Urothelium cell line (cell line): ENCODE measurements around the gene TWIST2.
A peak's percentile ranks its signal among the peaks of the same experiment; 100 is the strongest.

ENCODE experiments used
- DNase-seq: peaks from one replicate; pipeline ENCODE4 v3.0.0; 2011; ENCODE audit warnings: low spot score, mixed read lengths
- FAIRE-seq: peaks from 2 replicates; lab custom pipeline; 2011; peaks lifted over from hg19 to GRCh38; lab: Jason Lieb, UNC

Gene TWIST2

GRCh38 chr2:238872026-238872425 lies 24.1 kb downstream of the TWIST2 start:
- DNase-seq, result no peak
- no peak for FAIRE-seq

DNA sequence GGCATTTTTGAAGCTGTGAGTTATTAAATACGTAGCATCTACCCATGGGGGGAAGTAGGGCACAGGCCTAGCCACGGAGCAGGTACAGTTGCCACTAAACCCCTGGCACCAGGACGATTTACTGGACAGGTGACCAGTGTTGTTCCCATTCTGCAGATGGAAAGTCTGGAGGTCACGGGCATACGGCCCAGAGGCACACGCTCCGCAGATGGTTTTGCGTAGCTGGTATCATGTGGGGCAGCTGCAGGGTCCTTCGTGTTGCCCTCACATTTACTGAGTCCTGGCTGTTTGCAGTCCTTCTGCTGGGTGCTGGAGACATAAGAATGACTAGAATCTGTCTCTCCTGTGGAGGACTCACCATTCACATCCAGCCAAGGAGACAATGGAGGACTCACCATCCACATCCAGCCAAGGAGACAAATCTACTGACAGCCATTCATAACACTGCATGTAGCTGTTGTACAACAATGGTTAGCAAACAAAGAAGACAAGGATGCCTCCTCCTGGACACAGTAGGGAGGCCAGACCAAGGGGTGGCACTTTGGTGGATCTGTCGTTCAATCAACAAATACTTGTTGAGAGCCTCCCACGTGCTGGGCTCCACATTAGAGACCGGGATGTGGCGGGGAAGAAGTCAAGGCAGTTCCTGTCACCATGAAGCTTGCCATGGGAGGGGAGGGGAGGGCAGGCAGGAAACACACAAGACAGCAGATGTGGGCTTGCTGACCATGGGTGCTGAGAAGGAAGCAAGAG lies 24.9 kb downstream of the TWIST2 start:
- peak; percentile 48 for FAIRE-seq
- DNase-seq, result no peak

DNA sequence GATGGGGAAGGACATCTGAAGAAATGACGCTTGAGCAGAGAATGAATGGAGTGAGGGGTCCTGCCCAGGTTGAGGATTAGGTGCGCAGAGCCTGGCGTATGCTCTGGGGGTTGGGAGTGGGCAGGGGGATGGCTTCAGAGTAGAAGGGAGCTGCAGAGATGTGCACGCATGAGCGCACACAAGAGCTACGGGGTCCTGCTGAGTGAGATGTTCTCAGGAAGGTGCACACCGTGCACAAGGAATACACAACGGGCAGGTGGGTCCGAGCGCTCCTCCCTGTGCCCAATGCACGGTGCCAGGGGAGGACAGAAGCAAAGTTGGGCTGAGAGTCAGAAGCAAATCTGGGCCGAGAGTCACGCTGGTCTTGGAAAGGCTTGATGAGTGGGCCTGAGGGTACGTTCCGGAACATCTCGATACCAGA lies 25.5 kb downstream of the TWIST2 start:
- FAIRE-seq (no peak), DNase-seq (no peak)

DNA sequence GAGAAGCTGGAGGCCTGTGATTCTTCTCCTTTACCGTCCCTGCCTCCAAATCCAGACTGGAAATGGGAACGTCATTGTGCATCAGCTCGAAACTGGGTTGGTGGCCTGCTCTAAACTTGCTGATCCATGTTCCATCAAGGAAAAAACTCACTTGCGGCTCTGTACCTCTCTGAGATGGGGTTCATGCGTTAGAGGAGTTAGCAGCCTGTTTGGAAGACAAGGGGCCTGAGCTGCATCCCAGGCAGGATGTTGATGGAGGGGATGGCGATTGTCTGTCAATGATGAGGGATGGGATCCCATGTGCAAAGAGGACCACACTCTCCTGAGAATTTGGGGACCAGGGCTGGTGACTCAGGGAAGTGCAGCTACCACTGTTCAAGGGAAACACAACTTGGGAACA lies 26.0 kb downstream of the TWIST2 start:
- no peak for FAIRE-seq

GRCh38 chr2:238874330-238875050 lies 26.6 kb downstream of the TWIST2 start:
- DNase-seq, result no peak
- no peak for FAIRE-seq

More for the DNA sequence above, 26.0 kb downstream of the TWIST2 start:
- DNase-seq, result no peak

DNA sequence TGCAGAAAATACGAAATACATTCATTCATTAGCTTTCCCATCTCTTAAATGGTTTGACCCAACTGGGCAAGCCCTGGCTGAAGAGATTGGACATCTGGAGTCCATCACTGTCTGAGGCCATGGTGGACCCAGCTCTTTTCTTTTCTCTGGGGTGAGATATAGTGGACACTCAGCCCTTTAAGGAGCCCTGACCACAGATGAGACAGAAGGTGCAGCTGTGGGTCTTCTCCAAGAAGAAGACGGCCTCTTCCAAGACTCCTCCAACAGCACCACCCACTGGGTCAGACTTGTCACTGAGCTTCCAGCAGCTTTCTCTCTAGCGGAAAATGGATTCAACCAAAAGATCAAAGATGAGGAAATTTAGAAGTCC lies 27.2 kb downstream of the TWIST2 start:
- DNase-seq (no peak), FAIRE-seq (no peak)

DNA sequence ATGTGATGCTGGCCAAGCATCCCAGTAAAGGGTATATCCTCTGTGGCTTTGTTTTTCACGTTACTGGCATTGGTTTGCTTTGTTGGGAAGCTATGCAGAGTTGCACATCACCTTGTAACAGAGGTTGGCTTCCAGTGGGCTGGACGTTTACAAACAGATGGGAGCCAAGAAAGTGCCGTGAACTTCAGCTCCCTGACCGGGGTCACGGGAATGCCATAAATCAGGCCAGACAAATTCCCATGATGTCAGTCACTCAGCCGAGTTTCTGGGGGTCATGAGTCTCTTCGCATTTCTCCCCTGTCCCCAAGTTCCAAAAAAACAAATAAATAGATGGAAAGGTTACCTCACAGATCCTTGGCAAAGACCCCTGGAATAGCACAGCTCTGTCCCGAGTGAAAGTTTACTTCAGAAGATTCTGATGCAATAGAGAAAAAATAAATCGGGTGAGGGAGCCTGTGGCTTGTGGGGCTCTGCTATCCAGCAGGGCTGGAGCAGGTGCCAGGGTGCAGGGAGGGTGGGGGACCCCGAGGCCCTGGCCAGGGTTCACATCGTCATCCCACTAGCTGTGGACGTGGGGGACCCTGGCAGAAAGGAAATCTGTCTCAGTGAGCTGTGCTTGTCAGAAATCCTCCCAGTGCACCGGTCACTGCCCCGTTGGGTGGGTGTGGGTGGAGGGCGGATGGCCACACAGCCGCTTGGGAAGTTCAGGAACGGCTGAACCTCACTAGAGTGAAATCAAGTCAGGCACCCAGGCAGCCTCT lies 27.8 kb downstream of the TWIST2 start:
- FAIRE-seq (no peak), DNase-seq (no peak)

DNA sequence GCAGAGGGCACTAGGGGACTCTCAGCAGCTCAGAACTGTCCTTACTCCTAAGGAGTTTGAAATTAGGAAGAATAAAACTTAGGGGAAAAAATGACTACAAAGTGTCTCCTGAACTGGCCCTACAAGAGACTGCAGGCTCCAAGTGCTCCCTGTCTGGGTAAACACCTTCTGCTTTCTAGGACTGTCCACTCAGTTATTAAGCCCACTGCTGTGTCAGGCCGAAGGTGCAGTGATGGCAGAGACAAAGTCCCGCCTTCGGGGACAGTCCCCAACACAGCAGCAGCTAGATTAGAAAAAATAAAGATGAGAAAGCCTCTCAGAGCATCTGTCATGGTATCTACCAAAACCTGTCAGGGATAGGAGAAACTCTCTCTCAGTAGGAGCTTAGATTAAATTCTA lies 28.3 kb downstream of the TWIST2 start:
- no peak for FAIRE-seq
- DNase-seq, result no peak

DNA sequence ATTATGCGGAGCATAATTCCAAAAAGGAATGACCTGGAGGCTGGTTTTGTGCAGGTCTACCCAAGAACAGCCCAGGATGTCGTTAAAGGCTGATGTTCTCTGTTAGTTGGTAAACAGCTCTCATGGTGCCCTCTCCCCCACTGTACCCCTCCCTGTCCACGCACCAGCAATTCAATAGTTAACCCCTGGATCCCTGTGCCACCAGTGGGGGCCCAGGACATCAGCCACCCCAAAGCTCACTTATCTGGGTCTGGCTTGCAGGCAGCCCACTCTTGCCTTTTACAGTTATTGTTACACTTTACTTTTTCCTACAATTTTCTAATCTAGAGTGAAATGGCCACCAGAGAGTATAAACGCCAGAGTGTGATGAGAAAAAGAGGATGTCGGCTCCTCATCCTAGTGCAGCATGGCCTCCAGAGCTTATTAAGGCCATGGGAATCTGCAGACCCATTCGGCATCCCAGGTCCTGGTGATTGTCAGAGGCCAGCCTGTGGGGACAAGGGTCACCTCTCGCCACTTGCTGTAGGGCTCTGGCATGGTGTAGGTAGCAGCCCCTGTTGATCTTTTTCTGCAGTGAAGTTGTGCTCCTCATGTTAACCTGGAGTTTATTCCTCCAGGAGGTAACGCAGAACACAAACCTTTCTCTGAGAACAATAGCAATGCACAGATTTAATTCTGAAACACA lies 30.3 kb downstream of the TWIST2 start:
- no peak for FAIRE-seq
- no peak for DNase-seq

DNA sequence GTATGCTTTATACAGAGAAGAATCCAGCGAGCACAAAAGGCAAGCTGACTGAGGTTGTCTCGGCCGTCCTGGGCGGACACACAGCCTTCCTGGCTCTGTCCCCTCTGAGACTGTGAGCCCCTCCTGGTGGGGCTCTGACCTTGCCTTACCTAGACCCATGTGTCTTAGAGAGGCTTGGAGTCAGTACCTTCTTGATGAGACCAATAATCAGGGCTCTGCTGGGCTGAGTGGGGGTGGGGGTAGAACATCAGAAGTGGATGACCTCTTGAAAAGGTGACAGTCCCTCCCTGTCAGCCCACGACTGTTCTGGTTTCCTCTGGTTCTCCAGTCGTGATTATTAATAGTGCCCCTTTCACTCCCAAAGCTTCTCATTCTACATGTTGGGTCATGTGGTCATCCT lies 31.2 kb downstream of the TWIST2 start:
- DNase-seq, result no peak

GRCh38 chr2:238879621-238880377 lies 31.9 kb downstream of the TWIST2 start:
- peak; percentile 52 for FAIRE-seq
- DNase-seq, result no peak

More for the DNA sequence above, 31.2 kb downstream of the TWIST2 start:
- no peak for FAIRE-seq

GRCh38 chr2:238881353-238882081 lies 33.6 kb downstream of the TWIST2 start:
- DNase-seq, result no peak
- FAIRE-seq, result no peak

DNA sequence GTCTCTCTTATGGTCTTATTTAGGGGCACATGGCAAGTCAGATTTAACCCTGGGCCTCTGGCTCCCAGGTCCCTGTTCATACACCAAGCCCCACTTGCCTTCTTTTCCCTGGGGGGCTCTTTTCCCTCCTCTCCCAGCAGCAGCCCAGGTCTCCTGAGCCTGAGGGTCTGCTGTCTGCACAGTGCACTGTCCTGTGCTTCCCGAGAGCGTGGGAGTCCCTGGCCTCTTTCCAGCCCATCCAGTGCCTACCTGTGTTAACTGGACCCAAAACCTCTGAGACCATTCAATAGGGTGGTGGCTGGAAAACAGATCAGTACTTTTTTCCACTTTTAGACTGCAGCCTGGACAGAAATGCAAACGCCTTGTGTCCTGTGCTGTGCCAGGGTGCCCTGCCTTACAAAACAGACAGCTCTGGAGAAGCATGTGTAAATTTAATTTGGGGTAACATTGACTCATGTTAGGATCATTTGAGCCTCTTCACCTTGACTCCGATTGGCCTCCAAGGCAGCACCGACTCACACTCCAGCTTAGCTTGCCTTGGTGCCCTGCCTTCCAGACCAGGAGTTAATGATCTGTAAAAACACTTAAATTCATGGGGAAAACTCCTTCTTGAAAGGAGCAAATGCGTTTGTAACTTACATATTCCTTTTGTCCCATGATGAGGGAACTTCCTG lies 34.3 kb downstream of the TWIST2 start:
- DNase-seq, result no peak
- no peak for FAIRE-seq

GRCh38 chr2:238883421-238883901 lies 35.6 kb downstream of the TWIST2 start:
- DNase-seq, result no peak
- FAIRE-seq, result no peak

- DNase-seq, result no peak
- no peak for FAIRE-seq
Observed at GRCh38 chr2:238884122-238884811, 36.4 kb downstream of the TWIST2 start.

- no peak for DNase-seq
- no peak for FAIRE-seq
Observed at GRCh38 chr2:238884812-238885408, 37.0 kb downstream of the TWIST2 start.

- DNase-seq (no peak), FAIRE-seq (no peak)
Observed at GRCh38 chr2:238886453-238887094, 38.7 kb downstream of the TWIST2 start.
